OCI-LY1 (cell line): ENCODE data around the gene C3orf33.

Experiments
- CTCF ChIP-seq: fragments of 200-600 bp; sonication (generic), shearing (Covaris generic); IDR thresholded peaks from 2 replicates; pipeline ENCODE4 v1.5.1; 2017; ENCODE audit warnings: mild to moderate bottlenecking, antibody characterized with exemption, low read length, moderate library complexity, mixed read lengths
- EZH2 ChIP-seq: fragments of 200-600 bp; sonication (generic), shearing (Covaris generic); IDR thresholded peaks from 2 replicates; pipeline ENCODE4 v1.8.0; 2017; ENCODE audit warnings: borderline replicate concordance, mixed run types, mild to moderate bottlenecking, antibody characterized with exemption, low read length, moderate library complexity, mixed read lengths

DNA sequence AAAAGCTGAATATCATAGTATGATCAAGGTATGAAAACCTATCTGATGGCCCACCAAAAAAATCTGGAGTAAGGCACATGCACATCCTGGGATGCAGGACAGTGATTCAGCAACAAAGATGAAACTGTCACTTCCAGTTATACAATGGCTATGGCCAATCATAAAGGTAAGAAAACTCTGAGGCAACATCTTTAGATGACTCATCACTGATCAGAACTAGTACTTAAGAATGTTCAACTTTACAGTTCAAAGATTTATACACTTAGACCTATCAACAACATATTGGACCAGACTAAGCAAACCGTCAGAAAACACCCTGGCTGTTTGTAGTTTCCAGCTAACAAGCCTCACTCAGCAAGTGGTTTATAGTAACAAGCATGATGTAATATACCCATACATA, 39.9 kb downstream of the C3orf33 start:
- TF ChIP-seq EZH2 (no peak), CTCF (no peak)
